ENCODE measurements around the gene SAPCD1.

SAPCD1 gene

GRCh38 chr6:31728767-31729514 is 33.5 kb upstream of the SAPCD1 start, which contains the start of gene DDAH2:
TSS of gene DDAH2 (minus strand) at chr6:31729299. CDS start at chr6:31729161, 138 bp downstream.
- no peak for DNase-seq (ENCODE audit: extremely low read depth in 1 of 2, low read depth in 1 of 2)

- peak; percentile 53 to 71 for DNase-seq (ENCODE audit: extremely low read depth in 1 of 2, low read depth in 1 of 2)
Measured at GRCh38 chr6:31729515-31729978, 32.9 kb upstream of the SAPCD1 start.

- peak; percentile 62 to 65 for DNase-seq (ENCODE audit: extremely low read depth in 1 of 2, low read depth in 1 of 2)
Measured at GRCh38 chr6:31729979-31730630, 32.4 kb upstream of the SAPCD1 start.

GRCh38 chr6:31730631-31731086 is 31.8 kb upstream of the SAPCD1 start:
- DNase-seq (ENCODE audit: extremely low read depth in 1 of 2, low read depth in 1 of 2), result no peak

- no peak for DNase-seq (ENCODE audit: extremely low read depth in 1 of 2, low read depth in 1 of 2)
Measured at GRCh38 chr6:31732029-31732428, 30.4 kb upstream of the SAPCD1 start.

- no peak for DNase-seq (ENCODE audit: extremely low read depth in 1 of 2, low read depth in 1 of 2)
Measured at GRCh38 chr6:31733734-31734133, 28.7 kb upstream of the SAPCD1 start.

- no peak for DNase-seq (ENCODE audit: extremely low read depth in 1 of 2, low read depth in 1 of 2)
Measured at GRCh38 chr6:31734247-31734820, 28.1 kb upstream of the SAPCD1 start.

GRCh38 chr6:31734821-31735406 is 27.5 kb upstream of the SAPCD1 start:
- DNase-seq (ENCODE audit: extremely low read depth in 1 of 2, low read depth in 1 of 2), result peak in 1 of 2 donors; percentile 52

- DNase-seq (ENCODE audit: extremely low read depth in 1 of 2, low read depth in 1 of 2), result peak; percentile 66 to 75
Measured at GRCh38 chr6:31736021-31736767, 26.3 kb upstream of the SAPCD1 start, which contains the start of gene CLIC1. TSS of gene CLIC1 (minus strand) at chr6:31736530. CDS start at chr6:31736300, 230 bp downstream.

GRCh38 chr6:31736768-31737314 is 25.6 kb upstream of the SAPCD1 start:
- no peak for DNase-seq (ENCODE audit: extremely low read depth in 1 of 2, low read depth in 1 of 2)

- DNase-seq (ENCODE audit: extremely low read depth in 1 of 2, low read depth in 1 of 2), result no peak
Measured at GRCh38 chr6:31737315-31737990, 25.0 kb upstream of the SAPCD1 start.

- DNase-seq (ENCODE audit: extremely low read depth in 1 of 2, low read depth in 1 of 2), result peak in 1 of 2 donors; percentile 63
Measured at GRCh38 chr6:31737991-31738979, 24.2 kb upstream of the SAPCD1 start.

- peak; percentile 97 for DNase-seq (ENCODE audit: extremely low read depth in 1 of 2, low read depth in 1 of 2)
Measured at GRCh38 chr6:31739639-31740396, 22.6 kb upstream of the SAPCD1 start, which contains the start of gene MSH5. TSS of gene MSH5 (plus strand) at chr6:31740005. CDS start at chr6:31740467, 462 bp downstream.

GRCh38 chr6:31740397-31741223 is 21.8 kb upstream of the SAPCD1 start:
- no peak for DNase-seq (ENCODE audit: extremely low read depth in 1 of 2, low read depth in 1 of 2)

- no peak for DNase-seq (ENCODE audit: extremely low read depth in 1 of 2, low read depth in 1 of 2)
Measured at GRCh38 chr6:31741815-31742214, 20.6 kb upstream of the SAPCD1 start.

- DNase-seq (ENCODE audit: extremely low read depth in 1 of 2, low read depth in 1 of 2), result no peak
Measured at GRCh38 chr6:31742894-31743293, 19.6 kb upstream of the SAPCD1 start.

- no peak for DNase-seq (ENCODE audit: extremely low read depth in 1 of 2, low read depth in 1 of 2)
Measured at GRCh38 chr6:31744422-31744821, 18.0 kb upstream of the SAPCD1 start.
